OCI-LY1 (cell line): ENCODE measurements around the gene WDR93.

Experiments used
- EZH2 ChIP-seq: fragments of 200-600 bp; sonication (generic), shearing (Covaris generic); IDR thresholded peaks from 2 replicates; pipeline ENCODE4 v1.8.0; 2017; ENCODE audit warnings: borderline replicate concordance, mixed run types, mild to moderate bottlenecking, antibody characterized with exemption, low read length, moderate library complexity, mixed read lengths
- TF ChIP-seq, protein P1 (sequence below): fragments of 200-600 bp; sonication (generic), shearing (Covaris generic); IDR thresholded peaks from 2 replicates; pipeline ENCODE4 v1.5.1; 2017; ENCODE audit warnings: mild to moderate bottlenecking, antibody characterized with exemption, low read length, moderate library complexity, mixed read lengths

DNA sequence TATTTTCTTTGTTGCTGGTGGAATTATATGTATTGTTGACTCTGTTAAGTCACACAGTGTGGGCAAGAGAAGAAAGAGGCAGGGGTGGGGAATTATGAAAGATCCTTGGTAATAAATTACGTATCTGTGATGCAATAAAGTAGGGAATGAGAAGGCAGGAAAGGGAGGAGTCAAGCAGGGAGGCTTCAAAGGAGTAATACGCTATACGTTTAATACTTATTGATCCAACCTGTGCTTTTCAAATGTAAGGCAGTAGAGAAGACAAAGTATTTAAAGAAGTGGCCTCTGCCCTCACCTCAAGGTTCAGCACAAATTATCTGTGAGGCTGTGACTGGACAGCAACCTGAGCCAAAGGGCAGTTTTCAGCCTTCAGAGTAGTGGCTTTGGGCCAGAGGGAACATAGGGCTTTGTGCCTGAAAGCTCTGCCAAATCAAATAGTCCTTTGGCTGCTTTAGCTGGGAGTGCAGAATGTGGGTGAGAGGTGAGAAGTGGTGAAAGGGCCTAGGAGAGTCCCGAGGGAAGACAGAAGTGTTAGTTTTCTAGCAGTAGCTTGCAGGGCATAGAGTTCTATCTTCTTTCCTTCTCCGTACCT is 10.2 kb upstream of the WDR93 start:
- no peak for TF ChIP-seq EZH2
- TF ChIP-seq, protein P1, sequence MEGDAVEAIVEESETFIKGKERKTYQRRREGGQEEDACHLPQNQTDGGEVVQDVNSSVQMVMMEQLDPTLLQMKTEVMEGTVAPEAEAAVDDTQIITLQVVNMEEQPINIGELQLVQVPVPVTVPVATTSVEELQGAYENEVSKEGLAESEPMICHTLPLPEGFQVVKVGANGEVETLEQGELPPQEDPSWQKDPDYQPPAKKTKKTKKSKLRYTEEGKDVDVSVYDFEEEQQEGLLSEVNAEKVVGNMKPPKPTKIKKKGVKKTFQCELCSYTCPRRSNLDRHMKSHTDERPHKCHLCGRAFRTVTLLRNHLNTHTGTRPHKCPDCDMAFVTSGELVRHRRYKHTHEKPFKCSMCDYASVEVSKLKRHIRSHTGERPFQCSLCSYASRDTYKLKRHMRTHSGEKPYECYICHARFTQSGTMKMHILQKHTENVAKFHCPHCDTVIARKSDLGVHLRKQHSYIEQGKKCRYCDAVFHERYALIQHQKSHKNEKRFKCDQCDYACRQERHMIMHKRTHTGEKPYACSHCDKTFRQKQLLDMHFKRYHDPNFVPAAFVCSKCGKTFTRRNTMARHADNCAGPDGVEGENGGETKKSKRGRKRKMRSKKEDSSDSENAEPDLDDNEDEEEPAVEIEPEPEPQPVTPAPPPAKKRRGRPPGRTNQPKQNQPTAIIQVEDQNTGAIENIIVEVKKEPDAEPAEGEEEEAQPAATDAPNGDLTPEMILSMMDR, result no peak
